AG09319 (cell line): ENCODE data around the gene TBX5.

Source experiments
- DNase-seq: peaks from one replicate; pipeline ENCODE4 v3.0.0-alpha.2; 2010; ENCODE audit warnings: low read depth; ENCODE audit errors: extremely low read depth
- CTCF ChIP-seq: IDR thresholded peaks from 2 replicates; pipeline ENCODE4 v1.5.1; 2011; ENCODE audit warnings: low read depth, mild to moderate bottlenecking, inconsistent platforms, low read length, moderate library complexity

TBX5 gene

GRCh38 chr12:114397978-114398881, 7.7 kb downstream of the TBX5 start:
- TF ChIP-seq CTCF: no peak
- no peak for DNase-seq

- TF ChIP-seq CTCF: no peak
- no peak for DNase-seq
These were observed 8.8 kb downstream of the TBX5 start for GRCh38 chr12:114396869-114397719.

- no peak for TF ChIP-seq CTCF
- no peak for DNase-seq
These were observed 9.6 kb downstream of the TBX5 start for GRCh38 chr12:114396153-114396868.

- no peak for TF ChIP-seq CTCF
- DNase-seq: no peak
These were observed 10.2 kb downstream of the TBX5 start for GRCh38 chr12:114395755-114396152.

GRCh38 chr12:114395233-114395632, 10.7 kb downstream of the TBX5 start:
- no peak for TF ChIP-seq CTCF
- DNase-seq: no peak

GRCh38 chr12:114393569-114393968, 12.4 kb downstream of the TBX5 start:
- no peak for DNase-seq
- TF ChIP-seq CTCF: no peak
